Urinary bladder (tissue), 4 donors: ENCODE measurements around the gene SEC31B. TPM values are rescaled to one million over a fixed set of nuclear protein-coding genes. Genes with fewer than 3 reads are reported as not detected.

Experiments
- DNase-seq: peaks from one replicate; pipeline ENCODE4 v3.0.0-alpha.2; 2015; ENCODE audit errors: extremely low spot score
- H3K27ac ChIP-seq: one replicate; pipeline ENCODE4 v1.5.1; 2013; ENCODE audit warnings: low read depth, mild to moderate bottlenecking, moderate library complexity
- H3K36me3 ChIP-seq: one replicate; pipeline ENCODE4 v1.6.1; 2013; ENCODE audit warnings: mild to moderate bottlenecking, moderate library complexity; ENCODE audit not compliant: insufficient read depth
- H3K4me1 ChIP-seq: one replicate; pipeline ENCODE4 v1.6.1; 2013; ENCODE audit warnings: mild to moderate bottlenecking, moderate library complexity; ENCODE audit not compliant: insufficient read depth
- H3K4me3 ChIP-seq: one replicate; pipeline ENCODE4 v1.5.1; 2013; ENCODE audit warnings: low read depth, low read length
- WGBS: extraction: QIAGEN DNeasy Blood & Tissue Kit; methylation state at CpG from one replicate; pipeline ENCODE4 v1.1.7; 2013; 5-methylcytosine and 5-hydroxymethylcytosine counted together
- polyA plus RNA-seq: library from polyadenylated mRNA; stranded (reverse); fragments of 200-250 nt; gene quantifications from one replicate; pipeline ENCODE4 v1.2.3, GENCODE V29; 2013
- total RNA-seq: library from RNA; depleted of rRNA; stranded (reverse); fragments of >200 nt; gene quantifications from one replicate; pipeline ENCODE4 v1.2.3, GENCODE V29; 2014
- donor health status: healthy with polysubstance abuse.
- donor health status: healthy.

Gene SEC31B
- total and polyA plus RNA-seq, 2 donors: 5.1 to 7.0 TPM

DNA sequence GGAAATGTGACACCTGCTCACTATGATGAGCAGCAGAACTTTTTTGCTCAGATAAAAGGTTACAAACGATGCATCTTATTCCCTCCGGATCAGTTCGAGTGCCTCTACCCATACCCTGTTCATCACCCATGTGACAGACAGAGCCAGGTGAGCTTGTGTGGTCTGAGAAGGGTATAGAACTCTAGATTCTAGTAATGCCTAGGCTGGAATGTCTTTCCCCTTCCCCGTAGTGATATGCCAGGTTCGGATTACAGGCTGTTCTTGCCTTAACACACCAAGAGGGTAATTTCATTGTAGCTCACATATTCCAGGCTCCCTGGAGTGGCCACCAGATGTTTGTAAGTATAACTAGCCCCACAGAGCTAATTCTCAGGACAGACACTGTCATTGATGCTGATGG is 25.3 kb upstream of the SEC31B start:
- Histone ChIP-seq H3K4me1 (no peaks in the 10 kb centered on the region), H3K36me3 (peaks cover 4% of the 10 kb centered on the region), H3K27ac (no peak overlapping the region), H3K4me3 (no peak overlapping the region)
- 89% methylated on average over 5 of the region's 5 CpGs for WGBS
- no peak for DNase-seq

DNA sequence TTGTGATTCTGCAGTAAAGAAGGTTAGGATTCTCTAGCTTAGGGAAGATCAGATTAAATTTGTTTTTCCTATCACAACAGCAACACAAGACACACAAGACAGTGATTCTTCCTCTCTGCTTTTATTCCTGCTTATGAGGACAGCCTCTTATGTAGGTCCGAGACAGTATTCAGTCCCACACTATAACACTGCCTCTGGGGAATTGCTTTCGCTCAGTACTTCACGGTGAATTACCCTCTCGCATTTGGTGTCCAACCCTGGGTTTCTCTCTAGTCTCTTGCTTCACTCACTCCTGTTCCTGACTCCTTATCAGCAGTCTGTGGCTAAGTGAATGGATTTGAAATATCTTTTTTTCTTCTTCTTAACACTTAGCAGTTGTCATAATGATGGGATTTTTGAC is 17.8 kb upstream of the SEC31B start:
- Histone ChIP-seq H3K4me3 (no peak overlapping the region), H3K4me1 (no peaks in the 10 kb centered on the region), H3K36me3 (peaks cover 1% of the 10 kb centered on the region), H3K27ac (no peak overlapping the region)
- no peak for DNase-seq
- 92% methylated on average over 4 of the region's 4 CpGs for WGBS

DNA sequence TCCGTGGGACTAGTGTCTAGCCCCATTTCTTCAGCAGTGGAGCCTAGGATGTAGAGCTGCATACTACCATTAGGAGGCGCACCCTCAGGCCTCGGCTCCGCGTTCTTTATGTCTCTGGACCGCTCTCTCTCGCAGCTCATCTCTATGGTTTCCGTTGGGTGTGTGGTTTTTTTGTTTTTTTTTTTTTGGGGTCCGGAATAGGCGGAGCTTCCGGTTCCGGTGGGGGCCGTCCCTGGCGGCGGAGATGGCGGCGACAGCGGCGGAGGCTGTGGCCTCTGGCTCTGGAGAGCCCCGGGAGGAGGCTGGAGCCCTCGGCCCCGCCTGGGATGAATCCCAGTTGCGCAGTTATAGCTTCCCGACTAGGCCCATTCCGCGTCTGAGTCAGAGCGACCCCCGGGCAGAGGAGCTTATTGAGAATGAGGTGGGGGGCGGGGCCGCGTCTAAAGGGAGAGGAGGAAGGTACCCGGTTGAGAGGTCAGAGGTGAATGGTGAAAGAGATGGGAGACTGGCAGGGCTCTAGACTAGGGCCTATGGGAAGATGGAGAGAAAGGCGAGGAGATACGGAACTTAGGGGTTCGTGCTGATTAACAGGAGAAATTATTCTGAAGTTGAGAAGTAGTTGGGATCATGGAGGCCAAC is 16.2 kb upstream of the SEC31B start, which contains the start of gene HIF1AN:
TSS of gene HIF1AN (plus strand) at position 229 of the 639 bp plus-strand sequence. CDS start at position 245, 16 bp downstream.
- Histone ChIP-seq H3K27ac (no peak within 1 kb of the TSS), H3K4me1 (no peaks in the 10 kb centered on the region), H3K36me3 (peaks cover 1% of the 10 kb centered on the region), H3K4me3 (peak within 1 kb of the TSS; percentile 65)
- peak; percentile 91 for DNase-seq
- WGBS: under 1% methylated on average over 35 of the region's 35 CpGs

DNA sequence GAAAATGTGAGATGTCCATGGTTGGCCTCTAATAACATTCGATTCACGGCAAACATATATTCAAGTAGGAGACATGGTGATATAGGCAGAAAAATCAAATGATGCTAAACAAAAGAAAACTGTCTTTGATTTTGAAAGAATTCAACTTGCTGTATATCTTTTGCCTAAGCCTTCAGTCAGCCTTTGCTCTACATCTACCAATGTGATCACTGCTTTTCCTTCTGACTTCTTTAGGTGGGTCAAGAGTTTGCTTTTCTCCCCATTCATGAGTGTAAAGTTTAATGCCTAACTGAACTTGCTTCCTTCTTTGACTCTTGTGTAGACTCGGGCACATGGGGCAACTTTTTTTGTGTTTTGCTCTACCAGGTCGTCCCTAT is 15.7 kb upstream of the SEC31B start:
- H3K4me1 ChIP-seq: no peaks in the 10 kb centered on the region
- H3K4me3 ChIP-seq: no peak overlapping the region
- peaks cover 1% of the 10 kb centered on the region for H3K36me3 ChIP-seq
- DNase-seq: no peak
- H3K27ac ChIP-seq: no peak overlapping the region
- WGBS: 50% methylated on average over 4 of the region's 4 CpGs

DNA sequence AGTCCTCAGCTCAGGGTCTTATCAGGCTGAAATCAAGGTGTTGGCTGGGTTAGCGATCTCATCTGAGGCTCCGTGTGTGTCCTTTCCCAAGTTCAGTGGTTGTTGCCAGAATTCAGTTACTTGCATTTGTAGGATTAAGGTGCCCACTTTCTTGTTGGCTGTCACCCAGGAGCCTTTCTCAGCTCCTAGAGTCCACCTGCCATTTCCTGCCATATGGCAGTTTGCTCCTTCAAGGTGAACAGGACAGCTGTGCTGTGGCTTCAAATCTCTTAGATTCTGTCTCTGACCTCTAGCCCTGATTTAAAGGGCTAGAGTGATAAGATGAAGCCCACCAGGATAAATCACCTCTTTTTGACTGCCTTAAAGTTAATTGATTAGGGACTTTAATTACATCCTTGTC is 15.1 kb upstream of the SEC31B start:
- Histone ChIP-seq H3K36me3 (peaks cover 1% of the 10 kb centered on the region), H3K27ac (no peak overlapping the region), H3K4me1 (no peaks in the 10 kb centered on the region), H3K4me3 (no peak overlapping the region)
- no peak for DNase-seq
- 80% methylated on average over 2 of the region's 2 CpGs for WGBS

DNA sequence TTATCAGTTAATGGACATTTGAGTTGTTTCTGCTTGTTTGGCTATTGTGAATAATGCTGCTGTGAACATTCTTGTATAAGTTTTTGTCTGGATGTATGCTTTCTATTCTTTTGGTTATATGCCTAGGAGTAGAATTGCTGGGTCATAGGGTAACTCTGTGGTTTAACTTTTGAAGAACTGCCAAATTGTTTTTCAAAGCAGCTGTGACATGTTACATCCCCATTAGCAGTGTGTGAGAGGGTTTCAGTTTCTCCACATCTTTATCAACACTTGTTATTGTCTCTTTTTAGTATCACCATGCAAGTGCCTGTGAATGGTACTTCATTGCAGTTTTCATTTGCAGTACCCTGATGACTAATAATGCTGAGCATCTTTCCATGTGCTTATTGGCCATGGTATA is 12.1 kb upstream of the SEC31B start:
- no peak for DNase-seq
- Histone ChIP-seq H3K4me3 (no peak overlapping the region), H3K27ac (no peak overlapping the region), H3K36me3 (no peaks in the 10 kb centered on the region), H3K4me1 (no peaks in the 10 kb centered on the region)

DNA sequence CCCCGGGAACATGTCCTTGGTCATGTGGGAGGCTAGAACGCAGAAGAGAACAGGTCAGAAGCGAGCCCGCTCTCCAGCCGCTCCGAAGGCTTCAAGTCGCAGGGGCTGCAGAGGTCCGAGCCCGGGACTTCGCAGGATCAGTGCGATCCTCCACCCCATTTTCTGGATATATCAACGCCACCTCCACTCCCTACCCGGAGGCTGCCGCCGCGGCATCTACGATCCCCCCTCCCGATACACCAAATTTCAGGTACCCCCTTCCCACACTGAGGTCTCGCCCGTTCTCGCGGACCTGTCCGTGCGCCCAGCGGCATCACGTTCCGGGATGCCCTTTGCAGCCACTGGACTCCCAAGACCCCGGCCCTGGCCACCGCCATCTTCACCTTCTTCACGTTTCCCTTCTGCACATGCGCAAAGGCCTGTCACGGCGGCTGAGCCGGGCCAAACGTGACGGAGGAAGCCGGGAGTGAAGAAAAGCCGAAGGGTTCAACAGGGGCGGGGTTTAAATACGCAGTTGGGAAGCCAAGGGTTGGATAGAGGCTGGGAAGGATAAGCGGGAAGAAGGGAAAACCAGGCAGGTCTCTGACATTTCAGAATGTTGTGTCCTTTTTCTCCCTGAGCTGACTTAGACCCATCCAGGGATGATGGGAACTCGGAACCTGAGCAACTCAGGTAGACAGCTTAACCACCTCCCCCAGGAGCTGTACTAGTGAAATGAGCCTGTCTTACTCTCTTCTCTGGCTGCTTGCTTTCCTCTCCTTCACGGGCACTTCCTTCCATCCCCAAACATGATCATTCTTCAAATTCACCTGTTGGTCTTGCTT is 10.0 kb upstream of the SEC31B start, which contains the start of gene NDUFB8:
TSS of gene NDUFB8 (minus strand) at position 397 of the 824 bp plus-strand sequence. CDS start at position 377, 20 bp downstream.
- no peaks in the 10 kb centered on the region for H3K4me1 ChIP-seq
- H3K27ac ChIP-seq: peak within 1 kb of the TSS; percentile 12
- peak; percentile 87 for DNase-seq
- H3K4me3 ChIP-seq: peak within 1 kb of the TSS; percentile 80
- under 1% methylated on average over 43 of the region's 43 CpGs for WGBS
- H3K36me3 ChIP-seq: no peaks in the 10 kb centered on the region

DNA sequence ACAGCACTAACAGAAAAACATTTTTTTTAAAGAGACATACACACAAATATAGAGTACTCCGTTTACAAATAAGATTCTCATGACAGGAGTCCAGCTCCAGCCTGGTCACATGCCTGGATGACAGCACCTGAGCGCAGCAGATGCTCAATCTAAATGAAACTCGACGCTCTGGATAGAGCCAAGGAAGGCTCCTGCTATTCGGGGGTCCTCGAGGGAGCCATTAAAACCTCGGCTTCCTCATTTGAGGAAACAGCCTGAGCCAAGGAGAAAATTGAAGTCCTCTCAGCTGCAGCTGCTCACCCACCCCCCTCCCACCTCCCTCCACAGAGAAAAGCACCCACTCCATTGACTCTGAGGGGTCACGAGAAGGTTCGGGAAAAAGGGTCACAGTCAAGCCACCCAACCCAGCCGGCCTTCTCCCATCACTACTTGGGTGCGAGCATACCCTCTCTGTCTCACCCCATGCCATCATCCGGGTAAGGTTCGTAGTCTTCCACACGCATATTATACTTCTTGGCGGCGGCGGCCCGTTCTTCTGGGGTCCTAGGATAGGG is 9.3 kb upstream of the SEC31B start:
- H3K4me1 ChIP-seq: no peaks in the 10 kb centered on the region
- DNase-seq: no peak
- peak overlapping the region; percentile 80 for H3K4me3 ChIP-seq
- no peak overlapping the region for H3K27ac ChIP-seq
- no peaks in the 10 kb centered on the region for H3K36me3 ChIP-seq
- 1% methylated on average over 18 of the region's 18 CpGs for WGBS

DNA sequence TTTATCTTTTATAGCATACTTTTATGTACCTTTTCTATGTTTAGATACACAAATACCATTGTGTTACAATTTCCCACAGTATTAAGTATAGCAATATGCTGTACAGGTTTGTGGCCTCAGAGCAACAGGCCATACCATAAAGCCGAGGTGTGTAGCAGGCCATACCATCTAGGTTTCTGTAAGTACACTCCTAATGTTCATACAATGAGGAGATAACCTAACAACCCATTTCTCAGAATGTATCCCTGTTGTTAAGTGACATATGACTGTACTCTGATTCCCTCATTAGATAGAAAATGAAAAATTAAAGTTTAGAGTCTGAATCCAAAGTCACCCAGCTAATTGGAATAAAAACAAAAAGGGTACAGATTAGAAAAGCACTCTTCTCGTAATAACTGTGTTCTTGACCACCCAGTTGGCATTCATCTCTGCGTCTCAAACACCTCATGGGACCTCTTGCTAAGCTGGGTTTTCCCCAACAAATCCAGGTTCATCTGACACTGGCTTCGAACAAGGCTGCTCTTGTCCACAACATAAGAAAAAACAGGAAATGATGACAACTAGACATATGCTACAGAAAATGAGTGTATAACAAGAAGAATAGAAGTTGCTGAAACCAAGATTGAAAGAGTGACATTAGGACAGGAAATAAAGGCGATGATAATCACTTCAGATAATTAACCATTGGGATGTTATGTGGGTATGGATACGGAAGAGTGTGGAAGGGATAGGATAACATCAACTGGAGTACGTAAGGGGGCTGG is 8.6 kb upstream of the SEC31B start:
- H3K4me1 ChIP-seq: no peaks in the 10 kb centered on the region
- WGBS: 54% methylated on average over 7 of the region's 7 CpGs
- peak overlapping the region; percentile 80 for H3K4me3 ChIP-seq
- no peak for DNase-seq
- no peaks in the 10 kb centered on the region for H3K36me3 ChIP-seq
- H3K27ac ChIP-seq: no peak overlapping the region

DNA sequence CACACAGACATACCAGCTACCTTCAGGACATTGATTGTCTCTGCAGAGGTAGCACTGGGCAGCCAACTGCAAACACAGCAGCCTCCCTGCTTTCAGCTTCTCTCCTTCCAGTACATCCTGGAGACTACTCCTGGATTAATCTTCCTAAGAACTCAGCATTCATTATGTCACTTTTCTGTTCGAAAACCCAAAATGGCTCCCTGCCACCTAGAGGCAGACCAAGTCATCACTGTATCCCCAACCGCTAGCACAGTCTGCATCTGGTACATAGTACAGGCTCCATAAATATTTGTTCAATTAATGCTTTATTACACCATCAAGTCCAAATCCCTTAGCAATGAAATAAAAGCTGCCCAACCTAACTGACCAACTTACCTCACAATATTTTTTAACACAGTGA is 5.0 kb upstream of the SEC31B start:
- Histone ChIP-seq H3K36me3 (no peaks in the 10 kb centered on the region), H3K4me1 (no peaks in the 10 kb centered on the region), H3K4me3 (no peak overlapping the region), H3K27ac (no peak overlapping the region)
- 80% methylated on average over 2 of the region's 2 CpGs for WGBS
- no peak for DNase-seq

DNA sequence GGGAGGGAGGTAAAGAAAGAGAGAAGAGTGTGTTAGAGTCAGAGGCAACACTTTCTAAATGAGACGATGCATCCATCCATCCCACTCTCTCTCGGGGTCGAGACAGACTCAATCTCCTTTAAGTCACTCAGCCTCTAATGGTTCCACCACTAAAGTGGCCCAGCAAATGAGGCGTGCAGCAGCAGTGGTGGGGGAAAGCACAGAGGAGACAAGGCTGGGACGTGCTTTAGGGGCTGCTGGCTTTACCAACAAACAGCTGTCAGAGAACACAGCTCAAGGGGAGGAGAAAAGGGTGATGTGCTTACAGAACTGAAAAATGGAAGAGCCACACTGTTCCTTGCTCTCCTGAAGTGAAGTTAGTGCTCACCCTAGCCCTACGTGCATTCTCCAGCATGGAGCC is 4.5 kb upstream of the SEC31B start:
- 83% methylated on average over 6 of the region's 6 CpGs for whole genome bisulfite sequencing
- DNase-seq: no peak
- Histone ChIP-seq H3K36me3 (no peaks in the 10 kb centered on the region), H3K4me3 (no peak overlapping the region), H3K27ac (no peak overlapping the region), H3K4me1 (no peaks in the 10 kb centered on the region)

DNA sequence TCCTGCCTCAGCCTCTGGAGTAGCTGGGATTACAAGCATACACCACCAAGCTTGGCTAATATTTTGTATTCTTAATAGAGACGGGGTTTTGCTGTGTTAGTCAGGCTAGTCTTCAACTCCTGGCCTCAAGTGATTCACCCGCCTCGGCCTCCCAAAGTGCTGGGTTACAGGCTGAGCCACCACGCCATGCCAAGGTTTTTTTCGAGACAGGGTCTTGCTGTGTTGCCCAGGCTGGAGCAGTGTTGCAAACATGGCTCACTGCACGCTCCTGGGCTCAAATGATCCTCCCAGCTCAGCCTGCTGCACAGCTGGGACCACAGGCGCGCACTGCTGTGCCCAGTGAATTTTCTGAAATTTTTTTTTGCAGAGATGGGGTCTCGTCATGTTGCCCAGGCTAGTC is 3.3 kb upstream of the SEC31B start:
- Histone ChIP-seq H3K4me1 (no peaks in the 10 kb centered on the region), H3K27ac (no peak overlapping the region), H3K36me3 (no peaks in the 10 kb centered on the region), H3K4me3 (no peak overlapping the region)
- DNase-seq: no peak
- 92% methylated on average over 9 of the region's 9 CpGs for WGBS

DNA sequence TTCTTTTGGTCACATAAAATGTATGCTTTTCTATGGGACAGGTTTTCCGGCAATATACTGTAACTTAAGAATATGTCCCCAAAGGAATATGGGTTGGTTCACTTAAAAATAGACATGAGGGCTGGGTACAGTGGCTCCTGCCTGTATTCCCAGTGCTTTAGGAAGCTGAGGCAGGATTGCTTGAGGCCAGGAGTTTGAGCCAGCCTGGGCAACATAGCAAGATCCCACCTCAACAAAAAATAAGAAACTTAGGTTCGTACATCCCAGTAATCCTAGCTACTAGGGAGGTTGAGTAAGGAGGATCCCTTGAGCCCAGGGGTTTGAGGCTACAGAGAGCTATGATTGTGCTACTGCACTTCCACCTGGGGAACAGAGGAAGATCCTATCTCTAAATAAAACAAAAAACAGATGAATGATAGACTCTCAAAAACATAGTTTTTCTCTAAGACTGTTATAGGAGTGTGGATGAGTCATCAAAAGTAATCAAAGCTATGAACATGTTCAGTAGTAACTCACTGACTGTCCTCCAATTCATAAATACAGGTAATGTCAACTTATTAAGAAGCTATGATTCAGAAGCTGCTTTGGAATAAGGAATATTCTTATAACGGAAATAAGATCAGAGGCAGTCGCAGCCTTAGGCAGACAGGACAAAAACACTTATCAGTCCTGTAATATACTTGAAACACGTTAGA is 2.6 kb upstream of the SEC31B start:
- 80% methylated on average over 5 of the region's 5 CpGs for WGBS

More for the DNA sequence above, 2.6 kb upstream of the SEC31B start:
- no peaks in the 10 kb centered on the region for H3K4me1 ChIP-seq
- H3K36me3 ChIP-seq: no peaks in the 10 kb centered on the region
- H3K4me3 ChIP-seq: no peak overlapping the region
- H3K27ac ChIP-seq: no peak overlapping the region
- no peak for DNase-seq
